ENCODE measurements around the gene UNC119.
A peak's percentile ranks its signal among the peaks of the same experiment; 100 is the strongest.

Gene UNC119

GRCh38 chr17:28573040-28573380 is 20.6 kb upstream of the UNC119 start:
- Histone ChIP-seq H2AFZ (ENCODE audit: low read length) (no peak overlapping the region), H3K4me1 (ENCODE audit: insufficient read depth, low read length, severe bottlenecking) (peaks cover 52% of the 10 kb centered on the region), H3K4me2 (ENCODE audit: low read length) (no peak overlapping the region), H3F3A (ENCODE audit: insufficient read depth, low read length) (no peaks in the 10 kb centered on the region), H3K79me2 (ENCODE audit: insufficient read depth, low read length) (peaks cover 5% of the 10 kb centered on the region; the same call in 1 of the 2 replicates), H3K9ac (ENCODE audit: low read length) (no peak overlapping the region), H3K27me3 (ENCODE audit: insufficient read depth, low read length) (no peaks in the 10 kb centered on the region), H3K27ac (ENCODE audit: low read depth, low read length, poor library complexity, severe bottlenecking) (no peak overlapping the region), H4K20me1 (ENCODE audit: insufficient read depth, low read length) (no peaks in the 10 kb centered on the region), H3K9me3 (ENCODE audit: low read length) (no peaks in the 10 kb centered on the region), H3K36me3 (ENCODE audit: insufficient read depth, low read length) (peaks cover 34% of the 10 kb centered on the region), H3K9me2 (ENCODE audit: low read depth, low read length) (no peaks in the 10 kb centered on the region), H3K4me3 (ENCODE audit: low read depth, low read length, poor library complexity, severe bottlenecking) (no peak overlapping the region)
- no peak for TF ChIP-seq EZH2 (IDR thresholded peaks at IDR 0.05; ENCODE audit: borderline replicate concordance, low read length)
- TF ChIP-seq CTCF (IDR thresholded peaks at IDR 0.05; ENCODE audit: low read length) = no peak

- Histone ChIP-seq H3K27ac (ENCODE audit: low read depth, low read length, poor library complexity, severe bottlenecking) (peak overlapping the region; percentile 49), H3K36me3 (ENCODE audit: insufficient read depth, low read length) (peaks cover 28% of the 10 kb centered on the region), H3K79me2 (ENCODE audit: insufficient read depth, low read length) (peaks cover 5% of the 10 kb centered on the region; the same call in 1 of the 2 replicates), H3K9ac (ENCODE audit: low read length) (peak overlapping the region; percentile 81), H3K4me3 (ENCODE audit: low read depth, low read length, poor library complexity, severe bottlenecking) (peak overlapping the region; percentile 91), H3F3A (ENCODE audit: insufficient read depth, low read length) (no peaks in the 10 kb centered on the region), H3K4me2 (ENCODE audit: low read length) (peak overlapping the region; percentile 76), H3K9me2 (ENCODE audit: low read depth, low read length) (no peaks in the 10 kb centered on the region), H4K20me1 (ENCODE audit: insufficient read depth, low read length) (no peaks in the 10 kb centered on the region), H3K4me1 (ENCODE audit: insufficient read depth, low read length, severe bottlenecking) (peaks cover 57% of the 10 kb centered on the region), H2AFZ (ENCODE audit: low read length) (no peak overlapping the region), H3K9me3 (ENCODE audit: low read length) (no peaks in the 10 kb centered on the region), H3K27me3 (ENCODE audit: insufficient read depth, low read length) (no peaks in the 10 kb centered on the region)
- no peak for TF ChIP-seq EZH2 (IDR thresholded peaks at IDR 0.05; ENCODE audit: borderline replicate concordance, low read length)
- no peak for TF ChIP-seq CTCF (IDR thresholded peaks at IDR 0.05; ENCODE audit: low read length)
Measured at GRCh38 chr17:28572259-28573039, 20.0 kb upstream of the UNC119 start.

- TF ChIP-seq CTCF (IDR thresholded peaks at IDR 0.05; ENCODE audit: low read length) = no peak
- no peak for TF ChIP-seq EZH2 (IDR thresholded peaks at IDR 0.05; ENCODE audit: borderline replicate concordance, low read length)
- Histone ChIP-seq H3K27ac (ENCODE audit: low read depth, low read length, poor library complexity, severe bottlenecking) (peak within 1 kb of the TSS; percentile 55), H2AFZ (ENCODE audit: low read length) (peak within 1 kb of the TSS; percentile 25; the same call in 1 of the 2 replicates), H3F3A (ENCODE audit: insufficient read depth, low read length) (no peaks in the 10 kb centered on the region), H3K27me3 (ENCODE audit: insufficient read depth, low read length) (no peaks in the 10 kb centered on the region), H3K9ac (ENCODE audit: low read length) (peak within 1 kb of the TSS; percentile 81), H3K9me3 (ENCODE audit: low read length) (no peaks in the 10 kb centered on the region), H3K79me2 (ENCODE audit: insufficient read depth, low read length) (peaks cover 8% of the 10 kb centered on the region), H3K4me1 (ENCODE audit: insufficient read depth, low read length, severe bottlenecking) (peaks cover 55% of the 10 kb centered on the region), H3K4me3 (ENCODE audit: low read depth, low read length, poor library complexity, severe bottlenecking) (peak within 1 kb of the TSS; percentile 91), H3K9me2 (ENCODE audit: low read depth, low read length) (no peaks in the 10 kb centered on the region), H3K36me3 (ENCODE audit: insufficient read depth, low read length) (peaks cover 32% of the 10 kb centered on the region; the same call in 1 of the 2 replicates), H3K4me2 (ENCODE audit: low read length) (peak within 1 kb of the TSS; percentile 76), H4K20me1 (ENCODE audit: insufficient read depth, low read length) (no peaks in the 10 kb centered on the region)
Measured at GRCh38 chr17:28571361-28572122, 19.1 kb upstream of the UNC119 start, which contains the start of gene PIGS. TSS of gene PIGS (minus strand) at chr17:28571524. CDS start at chr17:28571496, 28 bp downstream.

Measured in OCI-LY1 (cell line).